ENCODE measurements around the gene ATG14.
"Not testable (repeated sequence)": the region's sequence is repeated elsewhere in the genome, so short reads cannot be mapped to it uniquely, and the experiment has no call there.

The ATG14 gene

GRCh38 chr14:55426891-55427290, 15.3 kb upstream of the ATG14 start:
- TF ChIP-seq, protein P1, sequence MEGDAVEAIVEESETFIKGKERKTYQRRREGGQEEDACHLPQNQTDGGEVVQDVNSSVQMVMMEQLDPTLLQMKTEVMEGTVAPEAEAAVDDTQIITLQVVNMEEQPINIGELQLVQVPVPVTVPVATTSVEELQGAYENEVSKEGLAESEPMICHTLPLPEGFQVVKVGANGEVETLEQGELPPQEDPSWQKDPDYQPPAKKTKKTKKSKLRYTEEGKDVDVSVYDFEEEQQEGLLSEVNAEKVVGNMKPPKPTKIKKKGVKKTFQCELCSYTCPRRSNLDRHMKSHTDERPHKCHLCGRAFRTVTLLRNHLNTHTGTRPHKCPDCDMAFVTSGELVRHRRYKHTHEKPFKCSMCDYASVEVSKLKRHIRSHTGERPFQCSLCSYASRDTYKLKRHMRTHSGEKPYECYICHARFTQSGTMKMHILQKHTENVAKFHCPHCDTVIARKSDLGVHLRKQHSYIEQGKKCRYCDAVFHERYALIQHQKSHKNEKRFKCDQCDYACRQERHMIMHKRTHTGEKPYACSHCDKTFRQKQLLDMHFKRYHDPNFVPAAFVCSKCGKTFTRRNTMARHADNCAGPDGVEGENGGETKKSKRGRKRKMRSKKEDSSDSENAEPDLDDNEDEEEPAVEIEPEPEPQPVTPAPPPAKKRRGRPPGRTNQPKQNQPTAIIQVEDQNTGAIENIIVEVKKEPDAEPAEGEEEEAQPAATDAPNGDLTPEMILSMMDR (conservative IDR thresholded peaks at IDR 0.05; ENCODE audit: low read depth) = no peak
- ChIA-PET POLR2A (ENCODE audit: low non-redundant PET) (no interaction called here), CTCF (interaction anchor here (0.6 to 0.9 kb wide), 3 partner anchors 103 to 276 kb away, joined by 3 read pairs; no protein-coding TSS in a partner anchor)
- no peak overlapping the region for H3K27ac ChIP-seq
- DNase-seq (ENCODE audit: low spot score) = no peak

- no peak for DNase-seq (ENCODE audit: low spot score)
- ChIA-PET CTCF (interaction anchor here (0.8 kb wide), 1 partner anchor 13 kb away, joined by 4 read pairs; no protein-coding TSS in a partner anchor), POLR2A (ENCODE audit: low non-redundant PET) (no interaction called here)
- TF ChIP-seq, protein P1 (conservative IDR thresholded peaks at IDR 0.05; ENCODE audit: low read depth) = no peak
- no peak overlapping the region for H3K27ac ChIP-seq
Measured at GRCh38 chr14:55425091-55425490, 13.5 kb upstream of the ATG14 start.

- CTCF ChIA-PET = interaction anchor here (0.7 kb wide), 2 partner anchors 18 to 308 kb away, joined by 3 to 4 read pairs; no protein-coding TSS in a partner anchor
- TF ChIP-seq, protein P1 (conservative IDR thresholded peaks at IDR 0.05; ENCODE audit: low read depth) = no peak
- no peak overlapping the region for H3K27ac ChIP-seq
- POLR2A ChIA-PET (ENCODE audit: low non-redundant PET) = no interaction called here
- no peak for DNase-seq (ENCODE audit: low spot score)
Measured at GRCh38 chr14:55423969-55424368, 12.3 kb upstream of the ATG14 start.

DNA sequence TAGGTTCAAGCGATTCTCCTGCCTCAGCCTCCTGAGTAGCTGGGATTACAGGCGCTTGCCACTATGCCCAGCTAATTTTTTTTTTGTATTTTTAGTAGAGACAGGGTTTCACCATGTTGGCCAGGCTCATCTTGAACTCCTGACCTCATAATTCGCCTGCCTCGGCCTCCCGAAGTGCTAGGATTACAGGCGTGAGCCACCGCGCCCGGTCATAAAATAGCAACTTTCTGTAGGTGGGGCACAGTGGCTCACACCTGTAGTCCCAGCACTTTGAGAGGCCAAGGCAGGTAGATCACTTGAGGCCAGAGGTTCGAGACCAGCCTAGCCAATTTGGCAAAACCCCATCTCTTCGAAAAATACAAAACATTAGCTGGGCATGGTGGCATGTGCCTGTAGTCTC, 10.7 kb upstream of the ATG14 start:
- CTCF ChIA-PET; POLR2A ChIA-PET (ENCODE audit: low non-redundant PET); H3K27ac ChIP-seq; DNase-seq (ENCODE audit: low spot score): not testable (repeated sequence)

- TF ChIP-seq, protein P1 (conservative IDR thresholded peaks at IDR 0.05; ENCODE audit: low read depth) = no peak
- H3K27ac ChIP-seq = no peak overlapping the region
- no peak for DNase-seq (ENCODE audit: low spot score)
- ChIA-PET POLR2A (ENCODE audit: low non-redundant PET) (no interaction called here), CTCF (no interaction called here)
Measured at GRCh38 chr14:55419663-55420062, 8.0 kb upstream of the ATG14 start.

DNA sequence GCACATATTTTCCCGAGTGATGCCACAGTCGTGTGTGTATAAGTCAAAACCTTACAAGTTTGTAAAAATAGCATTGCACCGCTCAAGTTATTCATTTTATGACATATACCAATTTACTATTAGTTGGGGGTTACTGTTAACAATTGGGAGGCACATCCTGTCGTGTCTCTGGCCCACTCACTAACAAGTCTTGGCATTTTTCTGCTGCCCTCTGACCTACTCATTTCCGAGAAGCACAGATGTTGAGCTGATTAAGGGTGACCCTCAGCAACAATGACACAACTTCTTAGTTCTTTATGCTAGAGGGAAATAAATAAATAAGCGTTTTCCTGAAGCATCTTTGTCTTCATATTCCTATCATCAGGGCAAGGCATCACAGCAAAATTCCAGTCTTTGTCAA, 6.8 kb upstream of the ATG14 start:
- H3K27ac ChIP-seq = no peak overlapping the region
- POLR2A ChIA-PET (ENCODE audit: low non-redundant PET) = no interaction called here
- TF ChIP-seq, protein P1 (conservative IDR thresholded peaks at IDR 0.05; ENCODE audit: low read depth) = no peak
- CTCF ChIA-PET = no interaction called here
- no peak for DNase-seq (ENCODE audit: low spot score)

GRCh38 chr14:55417955-55418354, 6.3 kb upstream of the ATG14 start:
- DNase-seq (ENCODE audit: low spot score) = no peak
- POLR2A ChIA-PET (ENCODE audit: low non-redundant PET) = no interaction called here
- TF ChIP-seq, protein P1 (conservative IDR thresholded peaks at IDR 0.05; ENCODE audit: low read depth) = no peak
- CTCF ChIA-PET = interaction anchor here (0.6 kb wide), 1 partner anchor 780 kb away, joined by 3 read pairs; no protein-coding TSS in a partner anchor
- no peak overlapping the region for H3K27ac ChIP-seq

Measured in RWPE1 (cell line).